AG04450 (cell line): ENCODE results near the gene GTF3C4. TPM values are rescaled to one million over a fixed set of nuclear protein-coding genes. Genes with fewer than 3 reads are reported as not detected.

Experiments used
- CTCF ChIA-PET: fragments of 300-600, 350-600 bp; formaldehyde crosslinking; extraction: SDS; loops from one replicate; lab custom pipeline; 2022; ENCODE audit warnings: antibody characterized with exemption, inconsistent platforms; lab: Charles Lee
- POLR2A ChIA-PET: fragments of 350-600 bp; formaldehyde crosslinking; extraction: SDS; loops from one replicate; lab custom pipeline; 2021; ENCODE audit warnings: antibody characterized with exemption, inconsistent platforms; lab: Yijun Ruan, JAX
- DNase-seq: peaks from one replicate; pipeline ENCODE4 v3.0.0-alpha.2; 2011; ENCODE audit warnings: low read depth, low spot score
- H3K27ac ChIP-seq: one replicate; pipeline ENCODE4 v1.5.1; 2012; ENCODE audit warnings: low read depth, low read length, control low read depth
- H3K27me3 ChIP-seq: one replicate; pipeline ENCODE4 v1.6.0; 2012; ENCODE audit warnings: low read length; ENCODE audit not compliant: control insufficient read depth, insufficient read depth
- H3K4me3 ChIP-seq: 2 replicates; pipeline ENCODE4 v1.5.1; 2011; ENCODE audit warnings: mild to moderate bottlenecking, low read depth, low read length, control low read depth
- H3K9me3 ChIP-seq: 2 replicates; pipeline ENCODE4 v1.5.1; 2012; ENCODE audit warnings: low read length; ENCODE audit not compliant: control insufficient read depth, insufficient read depth
- CTCF ChIP-seq: IDR thresholded peaks from 2 replicates; pipeline ENCODE4 v1.5.1; 2011; ENCODE audit warnings: low read depth, low read length, control low read depth, inconsistent platforms
- polyA plus RNA-seq: library from polyadenylated mRNA; depleted of rRNA; stranded (reverse); fragments of >200 nt; gene quantifications from 2 replicates; pipeline ENCODE4 v1.2.3, GENCODE V29; 2011

Gene GTF3C4
- polyA plus RNA-seq, 1 experiment = 6.9 TPM

GRCh38 chr9:132681561-132681960 lies 11.3 kb downstream of the GTF3C4 start:
- no peaks in the 10 kb centered on the region for H3K27me3 ChIP-seq
- ChIA-PET POLR2A (no interaction called here), CTCF (interaction anchor here (0.6 kb wide), 1 partner anchor 17 kb away, joined by 4 read pairs; no protein-coding TSS in a partner anchor)
- no peak for TF ChIP-seq CTCF
- no peak for DNase-seq
- no peak overlapping the region for H3K27ac ChIP-seq
- H3K4me3 ChIP-seq = no peak overlapping the region
- no peaks in the 10 kb centered on the region for H3K9me3 ChIP-seq

- no peaks in the 10 kb centered on the region for H3K27me3 ChIP-seq
- no peak for TF ChIP-seq CTCF
- H3K9me3 ChIP-seq = no peaks in the 10 kb centered on the region
- DNase-seq = no peak
- POLR2A ChIA-PET = no interaction called here
- H3K27ac ChIP-seq = no peak overlapping the region
- no peak overlapping the region for H3K4me3 ChIP-seq
- CTCF ChIA-PET = interaction anchor here (0.8 kb wide), 1 partner anchor 11 kb away, joined by 3 read pairs; no protein-coding TSS in a partner anchor
Measured at GRCh38 chr9:132683873-132684272, 13.6 kb downstream of the GTF3C4 start.

DNA sequence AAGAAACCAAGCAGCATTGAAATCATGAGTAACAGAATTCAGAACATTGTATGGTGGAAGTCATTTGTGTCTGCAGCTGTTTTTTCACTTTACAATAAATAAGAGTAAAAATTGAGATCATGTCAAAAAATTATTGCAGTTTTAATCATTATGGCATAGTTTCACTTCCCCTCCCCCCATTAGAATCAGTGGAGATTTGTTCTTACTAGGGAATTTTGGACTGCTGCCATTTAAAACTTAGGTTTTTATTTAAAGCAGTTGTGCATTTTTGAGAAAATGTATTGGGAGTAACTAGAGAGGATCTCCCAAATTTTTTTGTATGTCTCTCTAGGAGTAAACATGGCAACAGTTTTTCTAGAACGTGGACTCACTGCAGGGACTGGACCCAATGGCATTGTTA lies 20.4 kb downstream of the GTF3C4 start:
- no peak for DNase-seq
- no peak for TF ChIP-seq CTCF
- no peaks in the 10 kb centered on the region for H3K27me3 ChIP-seq
- H3K4me3 ChIP-seq = no peak overlapping the region
- 0 out of 2 replicates have a peak, but pooled peaks cover 5% of the 10 kb centered on the region for H3K9me3 ChIP-seq
- ChIA-PET CTCF (no interaction called here), POLR2A (no interaction called here)
- H3K27ac ChIP-seq = no peak overlapping the region

- no peak overlapping the region for H3K27ac ChIP-seq
Measured at GRCh38 chr9:132694144-132694543, 23.9 kb downstream of the GTF3C4 start.

More at GRCh38 chr9:132694144-132694543, 23.9 kb downstream of the GTF3C4 start:
- POLR2A ChIA-PET = interaction anchor here (1.0 kb wide), 1 partner anchor 25 kb away, joined by 5 read pairs; the partner anchor contains the start of gene DDX31
- Histone ChIP-seq H3K4me3 (no peak overlapping the region), H3K9me3 (peaks cover 12% of the 10 kb centered on the region; the same call in 1 of the 2 replicates), H3K27me3 (no peaks in the 10 kb centered on the region)
- TF ChIP-seq CTCF = peak; percentile 13; the same call in 1 of the 2 replicates
- no peak for DNase-seq
- CTCF ChIA-PET = interaction anchor here (0.9 to 1.4 kb wide), 3 partner anchors 8 to 75 kb away, joined by 3 to 4 read pairs (median 3); no protein-coding TSS in a partner anchor
